IMR-90 (cell line): Measurements from ENCODE around the gene LEF1. TPM values are rescaled to one million over a fixed set of nuclear protein-coding genes. Genes with fewer than 3 reads are reported as not detected.

Source experiments
- ATAC-seq: fragments of 200-7000 bp; cut with Tn5 transposase; 2 replicates; pipeline ENCODE4 v1.9.1; 2020; ENCODE audit warnings: low read depth, mild to moderate bottlenecking, moderate library complexity
- BruUV-seq: library from RNA; stranded (reverse); fragments of 400-500 nt; replicated peaks from 2 replicates; lab custom pipeline; 2021; lab: Mats Ljungman, UMichigan
- CTCF ChIA-PET: fragments of 300-600 bp; formaldehyde crosslinking; extraction: SDS; loops from one replicate; lab custom pipeline; 2021; ENCODE audit warnings: antibody characterized with exemption; lab: Yijun Ruan, JAX
- POLR2A ChIA-PET: fragments of 300-600 bp; sonication (Branson Sonifier 250); formaldehyde crosslinking; loops from one replicate; lab custom pipeline; 2022; ENCODE audit warnings: antibody characterized with exemption; ENCODE audit not compliant: unreplicated experiment; lab: Charles Lee
- DNase-seq: peaks from one replicate; pipeline ENCODE4 v3.0.0; 2013
- H2AFZ ChIP-seq: replicated peaks from 2 replicates; pipeline ENCODE3; 2013; ENCODE audit warnings: low read length, mild to moderate bottlenecking; ENCODE audit not compliant: poor library complexity
- H2AK5ac ChIP-seq: 2 replicates; pipeline ENCODE4 v1.6.1; 2013; ENCODE audit warnings: low read depth, low read length, inconsistent platforms
- H2AK9ac ChIP-seq: replicated peaks from 2 replicates; pipeline ENCODE3; 2013; ENCODE audit warnings: mild to moderate bottlenecking, low read depth, low read length, moderate library complexity; ENCODE audit not compliant: poor library complexity
- H2BK120ac ChIP-seq: 2 replicates; pipeline ENCODE4 v1.6.1; 2013; ENCODE audit warnings: low read depth, low read length, inconsistent platforms
- H2BK15ac ChIP-seq: 3 replicates; pipeline ENCODE4 v1.6.1; 2013; ENCODE audit warnings: low read depth, low read length, inconsistent platforms
- H2BK20ac ChIP-seq: 2 replicates; pipeline ENCODE4 v1.6.1; 2013; ENCODE audit warnings: low read depth, mild to moderate bottlenecking, inconsistent platforms, low read length, moderate library complexity
- H2BK5ac ChIP-seq: 2 replicates; pipeline ENCODE4 v1.6.1; 2013; ENCODE audit warnings: mild to moderate bottlenecking, low read depth, low read length, inconsistent platforms; ENCODE audit not compliant: poor library complexity, severe bottlenecking
- H3K14ac ChIP-seq: replicated peaks from 2 replicates; pipeline ENCODE4 v1.6.1; 2013; ENCODE audit warnings: low read depth, low read length, inconsistent platforms
- H3K18ac ChIP-seq: 2 replicates; pipeline ENCODE4 v1.6.1; 2013; ENCODE audit warnings: low read depth, low read length, control low read depth
- H3K23ac ChIP-seq: 2 replicates; pipeline ENCODE4 v1.6.1; 2013; ENCODE audit warnings: low read depth, low read length, inconsistent platforms
- H3K27ac ChIP-seq: 2 replicates; pipeline ENCODE4 v1.5.1; 2013; ENCODE audit warnings: mild to moderate bottlenecking, control low read depth, low read length; ENCODE audit not compliant: insufficient read depth
- H3K27me3 ChIP-seq: 2 replicates; pipeline ENCODE4 v1.6.1; 2013; ENCODE audit warnings: low read length; ENCODE audit not compliant: control insufficient read depth, insufficient read depth
- H3K36me3 ChIP-seq: 2 replicates; pipeline ENCODE4 v1.6.1; 2013; ENCODE audit warnings: low read length, mixed read lengths; ENCODE audit not compliant: control insufficient read depth, insufficient read depth
- H3K4ac ChIP-seq: 2 replicates; pipeline ENCODE4 v1.6.1; 2013; ENCODE audit warnings: low read depth, low read length, inconsistent platforms
- H3K4me1 ChIP-seq: 2 replicates; pipeline ENCODE4 v1.6.1; 2013; ENCODE audit warnings: low read length, mixed read lengths; ENCODE audit not compliant: control insufficient read depth, insufficient read depth
- H3K4me2 ChIP-seq: 2 replicates; pipeline ENCODE4 v1.6.1; 2013; ENCODE audit warnings: low read depth, mild to moderate bottlenecking, control low read depth, low read length, moderate library complexity
- H3K4me3 ChIP-seq: 2 replicates; pipeline ENCODE4 v1.5.1; 2013; ENCODE audit warnings: low read depth, mild to moderate bottlenecking, control low read depth, low read length, moderate library complexity; ENCODE audit not compliant: insufficient read depth
- H3K56ac ChIP-seq: 2 replicates; pipeline ENCODE4 v1.6.1; 2013; ENCODE audit warnings: low read length, inconsistent platforms; ENCODE audit not compliant: insufficient read depth; ENCODE audit errors: extremely low read depth
- H3K79me1 ChIP-seq, 2 experiments: 2 replicates each; pipeline ENCODE4 v1.6.1; 2013; ENCODE audit warnings: low read length in 2 of 2, inconsistent platforms in 1 of 2, low read depth in 1 of 2
- H3K9ac ChIP-seq: 2 replicates; pipeline ENCODE4 v1.6.1; 2013; ENCODE audit warnings: low read depth, low read length, control low read depth
- H3K9me1 ChIP-seq: 2 replicates; pipeline ENCODE4 v1.6.1; 2013; ENCODE audit warnings: low read length, inconsistent platforms; ENCODE audit not compliant: insufficient read depth
- H3K9me3 ChIP-seq: 2 replicates; pipeline ENCODE4 v1.6.1; 2013; ENCODE audit warnings: low read length; ENCODE audit not compliant: control insufficient read depth, insufficient read depth
- H4K20me1 ChIP-seq: 2 replicates; pipeline ENCODE4 v1.6.1; 2013; ENCODE audit warnings: low read length, inconsistent platforms; ENCODE audit not compliant: insufficient read depth
- H4K5ac ChIP-seq: 2 replicates; pipeline ENCODE4 v1.6.1; 2013; ENCODE audit warnings: mild to moderate bottlenecking, low read depth, low read length, control low read depth
- H4K8ac ChIP-seq, 2 experiments: 2 replicates each; pipeline ENCODE4 v1.6.1; 2013; ENCODE audit warnings: low read depth in 2 of 2, low read length in 2 of 2, control low read depth in 1 of 2, inconsistent platforms in 1 of 2
- H4K91ac ChIP-seq: 2 replicates; pipeline ENCODE4 v1.6.1; 2013; ENCODE audit warnings: low read depth, low read length, inconsistent platforms; ENCODE audit not compliant: insufficient read depth
- BHLHE40 ChIP-seq: fragments of 150-350 bp; IDR thresholded peaks from 2 replicates; pipeline ENCODE4 v1.6.1; 2016; ENCODE audit warnings: mild to moderate bottlenecking, low read depth, low read length
- CEBPB ChIP-seq: IDR thresholded peaks from 2 replicates; pipeline ENCODE4 v1.6.1; 2012; ENCODE audit warnings: low read depth, low read length, improper control_type of control experiment
- CHD1 ChIP-seq: IDR thresholded peaks from 2 replicates; pipeline ENCODE4 v1.6.1; 2012; ENCODE audit warnings: low read depth, low read length, improper control_type of control experiment
- CTCF ChIP-seq: conservative IDR thresholded peaks from 2 replicates; pipeline ENCODE4 v1.5.1; 2012; ENCODE audit warnings: mild to moderate bottlenecking, low read depth, low read length, improper control_type of control experiment
- ELK1 ChIP-seq: fragments of 150-350 bp; IDR thresholded peaks from 2 replicates; pipeline ENCODE4 v1.6.1; 2016; ENCODE audit warnings: low read depth, mild to moderate bottlenecking, low read length, moderate library complexity, borderline replicate concordance
- MAFK ChIP-seq: IDR thresholded peaks from 2 replicates; pipeline ENCODE4 v1.6.1; 2012; ENCODE audit warnings: low read depth, low read length, improper control_type of control experiment
- MAZ ChIP-seq: IDR thresholded peaks from 2 replicates; pipeline ENCODE4 v1.6.1; 2012; ENCODE audit warnings: low read depth, mild to moderate bottlenecking, low read length, improper control_type of control experiment, moderate library complexity, borderline replicate concordance
- MXI1 ChIP-seq: IDR thresholded peaks from 2 replicates; pipeline ENCODE4 v1.6.1; 2012; ENCODE audit warnings: low read depth, mild to moderate bottlenecking, low read length, moderate library complexity, borderline replicate concordance
- NFE2L2 ChIP-seq: fragments of 150-350 bp; IDR thresholded peaks from 2 replicates; pipeline ENCODE4 v1.6.1; 2016; ENCODE audit warnings: low read depth, mild to moderate bottlenecking, low read length
- POLR2A ChIP-seq: IDR thresholded peaks from 2 replicates; pipeline ENCODE4 v1.6.1; 2012; ENCODE audit warnings: mild to moderate bottlenecking, low read depth, low read length
- RAD21 ChIP-seq: IDR thresholded peaks from 2 replicates; pipeline ENCODE4 v1.6.1; 2012; ENCODE audit warnings: low read length, improper control_type of control experiment
- RCOR1 ChIP-seq: IDR thresholded peaks from 2 replicates; pipeline ENCODE4 v1.6.1; 2012; ENCODE audit warnings: mild to moderate bottlenecking, low read length, improper control_type of control experiment; ENCODE audit not compliant: insufficient replicate concordance
- RFX5 ChIP-seq: IDR thresholded peaks from 2 replicates; pipeline ENCODE4 v1.8.0; 2012; ENCODE audit warnings: low read depth, mild to moderate bottlenecking, low read length, moderate library complexity
- SMC3 ChIP-seq: fragments of 150-350 bp; IDR thresholded peaks from 2 replicates; pipeline ENCODE4 v1.6.1; 2016; ENCODE audit warnings: low read depth, mild to moderate bottlenecking, antibody characterized with exemption, low read length, moderate library complexity
- USF2 ChIP-seq: fragments of 150-350 bp; IDR thresholded peaks from 2 replicates; pipeline ENCODE4 v1.6.1; 2017; ENCODE audit warnings: mild to moderate bottlenecking, antibody characterized with exemption, low read length, low read depth
- WGBS, 2 experiments: methylation state at CpG; one replicate each; pipeline versions ENCODE4 v1.1.5 to v1.1.7; 2013; ENCODE audit warnings: missing lambda C conversion rate in 2 of 2; ENCODE audit not compliant: insufficient read length in 1 of 2; ENCODE audit errors: extremely low coverage in 2 of 2; 5-methylcytosine and 5-hydroxymethylcytosine counted together
- dilution Hi-C: fragments of 300-500 bp; cut with HindIII; formaldehyde crosslinking; loops from one replicate; pipeline ENCODE4 v1.14.3; 2018; ENCODE audit warnings: low sequenced_read_pairs; ENCODE audit not compliant: unreplicated experiment
- in situ Hi-C: fragments of 300-500 bp; cut with MboI; formaldehyde crosslinking; loops from 3 replicates; pipeline ENCODE4 v1.14.3; 2019; ENCODE audit warnings: low sequenced_read_pairs, inconsistent platforms, mixed read lengths
- intact Hi-C: fragments of 100-400 bp; cut with micrococcal nuclease; formaldehyde crosslinking; loops from 2 replicates; pipeline ENCODE4 v1.10.0; 2022
- polyA plus RNA-seq, 3 experiments: library from polyadenylated mRNA; depleted of rRNA; stranded (reverse); fragments of >200 nt; gene quantifications; 2 replicates each; pipeline ENCODE4 v1.2.3, GENCODE V29; 2012; ENCODE audit warnings: low replicate concordance in 1 of 3
- total RNA-seq: library from RNA; depleted of rRNA; stranded (reverse); fragments of >200 nt; gene quantifications from 2 replicates; pipeline ENCODE4 v1.2.3, GENCODE V29; 2012

Gene LEF1
- total and polyA plus RNA-seq, 2 of the 4 experiments (the other 2 are of a cell fraction) = 1.7 to 1.8 TPM

- no peaks in the 10 kb centered on the region for H3K4me1 ChIP-seq
- no peak overlapping the region for H2AK9ac ChIP-seq
- H3K36me3 ChIP-seq = no peaks in the 10 kb centered on the region
- no peaks in the 10 kb centered on the region for H3K9me1 ChIP-seq
- no peak overlapping the region for H4K5ac ChIP-seq
- POLR2A ChIA-PET = no interaction called here
- no peak overlapping the region for H2BK120ac ChIP-seq
- no peak overlapping the region for H4K8ac ChIP-seq
- no CpG with 5 or more reads among the region's 1 CpG for WGBS, 2 experiments
- DNase-seq = no peak
- H3K4me2 ChIP-seq = no peak overlapping the region
- CTCF ChIA-PET = interaction anchor here (0.8 kb wide), 1 partner anchor 39 kb away, joined by 3 read pairs; no protein-coding TSS in a partner anchor
- H2BK20ac ChIP-seq = no peak overlapping the region
- H2BK15ac ChIP-seq = no peak overlapping the region
- no peak for ATAC-seq
- H3K79me1 ChIP-seq = no peaks in the 10 kb centered on the region
- no peaks in the 10 kb centered on the region for H3K9me3 ChIP-seq
- no peak overlapping the region for H4K91ac ChIP-seq
- intact Hi-C loops = no loop called here
- no peak overlapping the region for H3K14ac ChIP-seq
- no peak overlapping the region for H3K4me3 ChIP-seq
- H3K27ac ChIP-seq = no peak overlapping the region
- H3K9ac ChIP-seq = no peak overlapping the region
- no peak overlapping the region for H2AFZ ChIP-seq
- H2AK5ac ChIP-seq = no peak overlapping the region
- BruUV-seq = no TSS peak
- H3K4ac ChIP-seq = no peak overlapping the region
- in situ Hi-C loops = no loop called here
- no peak overlapping the region for H3K23ac ChIP-seq
- no peaks in the 10 kb centered on the region for H3K27me3 ChIP-seq
- dilution Hi-C loops = no loop called here
- H4K20me1 ChIP-seq = no peaks in the 10 kb centered on the region
- no peak overlapping the region for H3K18ac ChIP-seq
- TF ChIP-seq CTCF = no peak
- no peak for TF ChIP-seq CEBPB
- no peak for TF ChIP-seq RCOR1
- no peak for TF ChIP-seq MXI1
- no peak for TF ChIP-seq CHD1
- TF ChIP-seq NFE2L2 = no peak
- TF ChIP-seq MAZ = no peak
- TF ChIP-seq BHLHE40 = no peak
- no peak for TF ChIP-seq USF2
- no peak for TF ChIP-seq SMC3
- TF ChIP-seq POLR2A = no peak
- TF ChIP-seq RFX5 = no peak
- no peak for TF ChIP-seq RAD21
- TF ChIP-seq MAFK = no peak
- no peak for TF ChIP-seq ELK1
- no peak overlapping the region for H2BK5ac ChIP-seq
- H3K56ac ChIP-seq = no peak overlapping the region
Observed at GRCh38 chr4:108100827-108101226, 67.9 kb downstream of the LEF1 start.
